GM12865 (cell line): ENCODE data around the gene IL36RN.

Source experiments
- DNase-seq: peaks from one replicate; pipeline ENCODE4 v3.0.0; 2010; ENCODE audit warnings: low read depth
- H3K4me3 ChIP-seq: 2 replicates; pipeline ENCODE4 v1.5.1; 2011; ENCODE audit warnings: mild to moderate bottlenecking, low read depth, low read length, control low read depth
- CTCF ChIP-seq: IDR thresholded peaks from 2 replicates; pipeline ENCODE4 v1.5.1; 2011; ENCODE audit warnings: low read length, control low read depth, low read depth, inconsistent platforms; ENCODE audit not compliant: insufficient read depth; ENCODE audit errors: missing control alignments

The IL36RN gene

DNA sequence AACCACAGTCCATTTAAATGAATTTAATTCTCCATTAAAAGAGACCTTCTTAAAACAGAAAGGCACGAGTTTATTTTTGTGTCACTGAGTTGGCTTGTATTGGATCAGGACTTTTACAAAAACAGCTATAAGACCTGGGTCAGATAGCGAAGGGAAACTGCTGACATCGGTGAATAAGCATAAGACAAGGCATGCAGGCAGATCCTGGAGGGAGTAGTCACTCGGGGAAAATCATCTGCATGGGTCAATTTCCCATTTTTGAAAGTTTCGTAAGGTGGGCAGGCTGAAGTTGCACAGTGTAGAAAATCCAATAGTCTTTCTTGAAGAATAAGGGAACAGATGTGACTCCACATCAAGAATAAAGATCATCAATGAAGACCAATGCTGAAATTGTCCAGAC is 19.3 kb upstream of the IL36RN start:
- TF ChIP-seq CTCF = no peak
- H3K4me3 ChIP-seq = no peak overlapping the region
- no peak for DNase-seq

GRCh38 chr2:113041871-113042270 is 17.1 kb upstream of the IL36RN start:
- H3K4me3 ChIP-seq = no peak overlapping the region
- no peak for DNase-seq
- TF ChIP-seq CTCF = peak; percentile 12

GRCh38 chr2:113046465-113046864 is 12.5 kb upstream of the IL36RN start:
- no peak for TF ChIP-seq CTCF
- no peak overlapping the region for H3K4me3 ChIP-seq
- DNase-seq = no peak

DNA sequence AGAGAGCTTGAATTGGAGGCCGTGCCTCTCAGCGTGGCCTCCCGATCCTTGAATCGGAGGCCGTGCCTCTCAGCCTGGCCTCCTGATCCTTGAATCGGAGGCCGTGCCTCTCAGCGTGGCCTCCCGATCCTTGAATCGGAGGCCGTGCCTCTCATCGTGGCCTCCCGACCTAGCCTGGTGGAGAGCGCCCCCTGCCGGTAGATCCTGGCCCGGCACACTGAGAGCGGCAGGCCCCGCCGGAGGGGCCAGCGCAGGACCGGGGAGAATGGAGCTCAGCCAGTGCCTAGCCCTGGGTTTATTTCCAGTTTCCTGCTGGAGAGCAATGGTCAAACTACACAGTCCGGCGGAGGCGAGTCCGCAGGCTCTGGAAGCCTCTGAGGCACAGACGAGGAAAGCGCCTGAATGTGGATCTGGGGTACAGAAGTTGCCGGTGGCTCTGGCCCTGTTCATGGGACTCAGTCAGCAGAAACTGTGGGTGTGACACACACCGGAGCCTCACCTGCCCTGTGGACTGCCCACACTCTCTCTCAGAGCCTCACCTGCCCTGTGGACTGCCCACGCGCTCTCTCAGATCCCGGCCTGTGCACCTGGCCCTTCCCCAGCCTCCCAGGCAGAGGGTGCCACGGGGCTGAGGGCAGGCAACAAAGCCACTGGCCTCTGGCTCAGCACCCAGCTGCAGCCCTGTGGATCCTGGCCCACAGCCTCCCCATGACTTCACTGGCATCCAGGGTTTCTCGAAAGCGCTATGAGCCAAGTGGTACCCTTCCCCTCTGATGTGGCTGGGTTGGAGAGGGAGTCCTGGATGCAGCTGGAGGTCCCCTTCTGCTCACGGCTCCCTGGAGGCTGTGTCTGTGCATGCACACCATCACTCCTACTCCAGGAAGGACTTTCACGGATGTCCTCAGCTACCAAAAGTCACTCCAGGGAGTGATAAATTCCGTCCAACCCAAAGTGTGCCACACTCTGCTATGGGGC is 7.8 kb upstream of the IL36RN start:
- DNase-seq = no peak

DNA sequence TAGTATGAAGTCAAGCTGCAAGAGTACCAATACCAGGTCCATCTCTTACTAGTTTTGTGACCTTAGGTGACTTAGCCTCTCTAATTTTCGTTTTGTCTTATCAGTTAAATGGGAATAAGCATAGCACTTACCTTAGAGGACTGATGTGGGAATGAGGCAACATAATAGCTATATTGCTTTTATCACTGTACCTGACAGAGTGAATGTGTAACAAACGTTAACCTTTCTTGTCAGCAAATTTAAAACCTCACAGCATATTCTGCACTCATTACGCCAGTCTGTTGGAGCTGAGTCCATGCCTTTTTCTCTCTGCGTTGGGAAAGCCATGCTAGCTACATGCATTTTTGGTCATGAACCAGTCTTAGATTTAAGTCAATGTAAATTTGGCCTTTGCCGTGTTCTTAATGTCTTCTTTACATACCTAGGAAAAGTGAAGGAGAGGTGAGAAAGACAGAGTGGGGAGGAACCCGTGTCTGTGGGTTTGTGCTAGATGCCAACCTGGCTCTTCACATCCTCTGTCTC is 6.5 kb upstream of the IL36RN start, which contains the start of gene IL36B:
Gene IL36B (minus strand): TSS at position 472 of the 522 bp plus-strand sequence.
- DNase-seq = no peak
- no peak within 1 kb of the TSS for H3K4me3 ChIP-seq
- no peak for TF ChIP-seq CTCF

More for the DNA sequence above, 7.8 kb upstream of the IL36RN start:
- H3K4me3 ChIP-seq = no peak overlapping the region
- no peak for TF ChIP-seq CTCF

GRCh38 chr2:113053666-113054065 is 5.3 kb upstream of the IL36RN start:
- no peak for TF ChIP-seq CTCF
- no peak overlapping the region for H3K4me3 ChIP-seq
- DNase-seq = no peak

GRCh38 chr2:113054066-113054465 is 4.9 kb upstream of the IL36RN start:
- TF ChIP-seq CTCF = no peak
- no peak for DNase-seq
- no peak overlapping the region for H3K4me3 ChIP-seq
